Testis (tissue), 2 donors: Measurements from ENCODE around the gene WDR47.

Source experiments
- POLR2A ChIP-seq: fragments of 450-650 bp; IDR thresholded peaks from one replicate; pipeline ENCODE4 v1.6.1; 2017; ENCODE audit warnings: antibody characterized with exemption, mild to moderate bottlenecking, moderate library complexity
- TF ChIP-seq, protein P1 (sequence below), 3 experiments: fragments of 450-650 bp in 2 of 3; fragments of 200-600 bp in 1 of 3; sonication (generic) in 1 of 3; IDR thresholded peaks; one replicate each; pipeline ENCODE4 v1.5.1; 2016 to 2019; ENCODE audit warnings: antibody characterized with exemption in 3 of 3, mild to moderate bottlenecking in 2 of 3, moderate library complexity in 1 of 3

DNA sequence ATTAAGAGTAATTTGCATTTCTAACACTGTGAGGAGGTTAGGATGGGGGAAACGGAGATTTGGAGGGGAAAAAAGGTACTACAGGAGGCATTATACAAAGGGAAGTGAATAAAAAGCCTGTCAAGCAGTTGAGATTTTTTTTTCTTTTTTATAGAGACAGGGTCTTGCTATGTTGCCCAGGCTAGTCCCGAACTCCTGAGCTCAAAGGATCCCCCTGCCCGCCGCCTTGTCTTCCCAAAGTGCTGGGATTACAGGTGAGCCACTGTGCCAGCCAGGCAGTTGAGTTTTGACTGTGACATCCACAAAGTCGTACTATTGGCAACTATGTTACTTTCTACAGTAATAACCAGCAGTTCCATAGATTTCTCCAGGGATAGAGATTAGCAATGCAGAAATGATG is 81.2 kb downstream of the WDR47 start:
- TF ChIP-seq, protein P1, sequence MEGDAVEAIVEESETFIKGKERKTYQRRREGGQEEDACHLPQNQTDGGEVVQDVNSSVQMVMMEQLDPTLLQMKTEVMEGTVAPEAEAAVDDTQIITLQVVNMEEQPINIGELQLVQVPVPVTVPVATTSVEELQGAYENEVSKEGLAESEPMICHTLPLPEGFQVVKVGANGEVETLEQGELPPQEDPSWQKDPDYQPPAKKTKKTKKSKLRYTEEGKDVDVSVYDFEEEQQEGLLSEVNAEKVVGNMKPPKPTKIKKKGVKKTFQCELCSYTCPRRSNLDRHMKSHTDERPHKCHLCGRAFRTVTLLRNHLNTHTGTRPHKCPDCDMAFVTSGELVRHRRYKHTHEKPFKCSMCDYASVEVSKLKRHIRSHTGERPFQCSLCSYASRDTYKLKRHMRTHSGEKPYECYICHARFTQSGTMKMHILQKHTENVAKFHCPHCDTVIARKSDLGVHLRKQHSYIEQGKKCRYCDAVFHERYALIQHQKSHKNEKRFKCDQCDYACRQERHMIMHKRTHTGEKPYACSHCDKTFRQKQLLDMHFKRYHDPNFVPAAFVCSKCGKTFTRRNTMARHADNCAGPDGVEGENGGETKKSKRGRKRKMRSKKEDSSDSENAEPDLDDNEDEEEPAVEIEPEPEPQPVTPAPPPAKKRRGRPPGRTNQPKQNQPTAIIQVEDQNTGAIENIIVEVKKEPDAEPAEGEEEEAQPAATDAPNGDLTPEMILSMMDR (IDR thresholded peaks at IDR 0.05), result no peak
- no peak for TF ChIP-seq POLR2A
